HG02970 (cell line): ENCODE results near the gene ZBTB46.

ENCODE experiments used
- ATAC-seq: cut with Tn5 transposase; IDR thresholded peaks from one replicate; pipeline ENCODE4 v1.9.1; 2021; ENCODE audit warnings: mild to moderate bottlenecking, moderate library complexity, moderate number of reproducible peaks; ENCODE audit not compliant: unreplicated experiment, low FRiP score

ZBTB46 gene

GRCh38 chr20:63709149-63709527 lies 121.9 kb downstream of the ZBTB46 start:
- ATAC-seq, result no peak

DNA sequence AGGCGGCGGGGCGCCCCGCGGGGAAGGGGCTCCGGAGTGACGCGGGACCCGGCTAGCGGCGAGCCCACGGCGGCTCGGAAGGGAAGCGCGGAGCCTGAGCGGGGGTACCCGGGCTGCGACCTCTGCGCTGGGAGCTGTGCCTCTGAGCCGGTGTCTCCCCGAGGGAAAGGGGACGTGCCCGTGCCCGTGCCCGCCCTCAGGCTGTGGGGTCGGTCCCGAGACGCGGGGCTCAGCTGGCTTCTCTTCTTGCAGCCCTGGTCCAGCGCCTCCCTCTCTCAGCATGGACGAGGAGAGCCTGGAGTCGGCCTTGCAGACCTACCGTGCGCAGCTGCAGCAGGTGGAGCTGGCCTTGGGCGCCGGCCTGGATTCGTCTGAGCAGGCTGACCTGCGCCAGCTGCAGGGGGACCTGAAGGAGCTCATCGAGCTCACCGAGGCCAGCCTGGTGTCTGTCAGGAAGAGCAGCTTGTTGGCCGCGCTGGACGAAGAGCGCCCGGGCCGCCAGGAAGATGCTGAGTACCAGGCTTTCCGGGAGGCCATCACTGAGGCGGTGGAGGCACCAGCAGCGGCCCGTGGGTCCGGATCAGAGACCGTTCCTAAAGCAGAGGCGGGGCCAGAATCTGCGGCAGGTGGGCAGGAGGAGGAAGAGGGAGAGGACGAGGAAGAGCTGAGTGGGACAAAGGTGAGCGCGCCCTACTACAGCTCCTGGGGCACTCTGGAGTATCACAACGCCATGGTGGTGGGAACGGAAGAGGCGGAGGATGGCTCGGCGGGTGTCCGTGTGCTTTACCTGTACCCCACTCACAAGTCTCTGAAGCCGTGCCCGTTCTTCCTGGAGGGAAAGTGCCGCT lies 122.5 kb downstream of the ZBTB46 start:
- peak; percentile 8 for ATAC-seq

DNA sequence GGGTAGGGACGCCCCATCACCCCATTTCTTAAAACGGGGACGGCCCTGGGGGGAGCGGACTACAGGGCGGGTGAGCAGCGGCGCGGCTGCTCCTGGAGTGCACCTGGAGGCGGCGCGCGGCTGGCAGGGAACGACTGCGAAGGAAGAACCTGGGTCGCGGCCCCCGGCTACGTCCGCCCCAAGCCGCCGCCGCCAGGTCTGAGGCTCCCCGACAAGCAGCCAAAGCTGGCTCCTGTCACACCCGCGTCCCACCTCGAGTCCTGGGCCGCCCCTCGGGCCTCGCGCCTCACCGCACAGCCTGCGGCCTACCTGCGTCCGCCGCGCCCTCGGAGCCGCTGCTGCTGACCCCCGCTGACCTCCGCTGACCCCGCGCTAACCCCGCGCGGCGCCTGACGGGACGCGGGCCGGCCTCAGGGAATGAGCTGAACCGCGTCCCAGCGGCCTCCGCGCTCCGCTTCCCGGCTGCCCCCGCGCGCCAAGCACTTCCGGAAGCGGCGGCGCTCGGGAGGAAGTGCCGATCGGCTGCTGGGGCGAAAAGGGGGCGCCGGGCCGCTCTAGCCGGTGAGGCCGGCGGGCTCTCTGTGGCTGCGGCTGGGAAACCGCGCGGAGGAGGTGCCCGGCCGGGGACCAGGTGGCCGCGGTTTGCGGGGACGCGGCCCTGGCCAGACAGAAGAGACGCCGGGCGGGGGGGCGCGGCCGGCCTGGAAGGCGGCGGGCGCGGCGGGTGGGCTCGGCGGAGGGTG lies 123.3 kb downstream of the ZBTB46 start, which contains the start of the genes ARFRP1 and ZGPAT:
Gene ARFRP1, minus strand, starts transcription at position 419 of the 743 bp plus-strand sequence. CDS start 885 bp downstream, outside the sequence.
Gene ZGPAT, plus strand, starts transcription at position 482 of the 743 bp plus-strand sequence. CDS start 542 bp downstream, outside the sequence.
- ATAC-seq, result peak; percentile 73

DNA sequence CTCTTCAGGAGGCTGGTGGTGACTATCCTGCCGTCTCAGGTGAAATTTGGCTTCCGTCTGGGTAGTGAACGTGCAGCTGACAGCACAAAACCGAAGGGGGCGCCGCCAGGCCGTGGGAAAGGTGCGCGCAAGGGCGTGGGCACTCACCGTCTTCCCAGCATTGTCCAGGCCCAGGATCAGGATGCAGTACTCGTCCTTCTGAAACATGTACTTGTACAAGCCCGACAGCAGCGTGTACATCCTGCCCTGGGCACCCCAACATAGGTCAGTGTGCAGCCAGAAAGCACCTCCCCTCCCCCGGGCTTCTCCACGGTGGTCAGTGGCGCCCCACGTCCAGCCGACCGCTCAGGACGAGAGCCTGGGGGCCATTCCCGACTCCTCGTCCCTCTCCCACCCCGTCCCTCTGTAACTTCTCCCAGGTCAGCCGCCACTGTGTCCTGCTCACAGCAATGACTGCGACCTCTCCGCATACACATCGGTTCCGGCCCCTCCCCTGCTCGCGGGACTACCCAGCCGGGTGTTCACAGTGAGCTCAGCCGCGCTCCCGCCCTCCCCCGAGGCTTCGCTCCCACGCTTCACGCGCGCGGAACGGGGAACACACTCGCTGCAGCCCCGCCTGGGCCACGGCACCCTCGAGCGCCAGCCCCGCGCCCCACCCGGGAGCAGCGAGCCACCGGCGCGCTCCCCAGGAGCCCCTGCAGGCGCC lies 124.1 kb downstream of the ZBTB46 start:
- ATAC-seq, result peak; percentile 25

- no peak for ATAC-seq
Measured at GRCh38 chr20:63706027-63706695, 124.9 kb downstream of the ZBTB46 start.

DNA sequence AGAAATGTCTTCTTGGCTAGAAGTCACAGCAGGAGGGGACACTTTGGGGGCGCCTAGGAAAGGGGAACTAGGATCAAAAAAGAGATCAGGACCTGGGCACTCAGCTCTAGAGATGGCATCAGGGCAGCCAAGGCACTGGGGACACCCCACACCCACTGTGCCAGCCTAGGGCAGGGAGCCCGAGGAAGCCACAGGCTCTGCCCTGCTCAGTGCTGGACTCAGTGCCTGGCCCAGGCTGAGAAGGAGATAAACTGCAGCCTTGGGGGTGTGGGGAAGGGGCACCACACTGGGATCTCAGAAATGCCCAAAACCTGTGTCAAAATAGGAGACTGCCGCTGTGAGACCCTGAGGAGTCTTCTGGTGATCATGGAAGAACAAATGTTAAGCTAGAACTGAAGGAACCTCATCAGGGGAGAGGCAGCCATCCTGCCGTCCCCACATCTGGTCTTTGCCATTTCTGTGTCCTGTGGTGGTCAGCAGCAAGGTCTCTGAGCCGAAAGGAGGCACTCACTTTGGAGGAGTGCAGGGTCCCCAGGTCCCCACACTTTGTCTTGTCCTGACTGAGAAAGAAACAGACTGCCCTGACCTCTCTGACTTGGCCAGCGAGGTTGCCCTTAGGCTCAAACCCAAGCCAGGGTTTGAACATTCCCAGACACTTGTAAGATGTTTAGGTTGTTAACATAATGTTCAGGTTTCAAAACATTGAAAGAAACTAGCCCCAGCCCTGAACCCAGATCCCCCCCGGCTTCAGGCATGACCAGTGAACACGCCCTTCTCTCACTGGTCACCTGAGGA lies 125.6 kb downstream of the ZBTB46 start:
- no peak for ATAC-seq

DNA sequence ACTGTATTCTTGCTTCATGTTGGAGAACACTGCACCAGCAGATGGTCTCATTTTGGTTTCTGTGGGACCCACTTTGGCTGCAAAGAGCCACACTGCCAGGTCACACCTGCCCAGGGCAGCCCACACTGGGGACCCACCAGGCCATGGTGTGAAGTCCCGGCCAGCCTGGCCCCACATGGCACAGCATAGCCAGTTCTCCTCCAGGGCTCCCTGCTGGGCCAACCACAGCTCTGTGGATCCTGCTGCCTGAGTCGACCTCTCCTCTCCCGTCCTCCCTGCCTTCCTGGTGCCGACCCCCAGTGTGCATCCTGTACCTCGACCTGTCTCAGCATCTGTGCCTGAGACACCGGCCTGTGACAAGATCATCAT lies 126.3 kb downstream of the ZBTB46 start:
- ATAC-seq, result no peak

GRCh38 chr20:63703976-63704748 lies 126.9 kb downstream of the ZBTB46 start:
- ATAC-seq, result no peak

DNA sequence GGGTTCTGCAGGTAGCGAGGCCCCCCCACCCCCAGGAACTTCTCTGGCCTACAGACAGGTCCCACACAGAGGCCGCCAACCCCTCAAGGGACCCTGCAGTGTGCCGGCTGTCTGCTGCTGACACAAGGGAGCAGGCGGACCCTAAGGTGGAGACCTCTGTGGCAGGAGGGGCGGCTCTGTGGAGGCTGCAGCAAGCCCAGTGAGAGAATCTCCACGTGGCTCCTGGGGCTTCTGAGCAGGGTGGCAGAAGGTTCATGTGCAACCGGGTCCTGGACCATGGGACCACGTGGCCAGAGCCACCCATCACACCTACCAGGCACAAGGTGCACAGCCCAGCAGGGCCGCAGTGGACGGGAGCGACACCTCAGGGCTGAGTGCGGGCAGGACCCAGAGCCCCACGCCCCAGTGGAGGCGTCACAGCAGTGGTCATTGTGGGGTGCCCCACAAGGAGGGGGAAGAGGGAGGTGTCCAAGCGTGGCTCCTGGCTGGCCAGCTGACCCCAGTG lies 127.5 kb downstream of the ZBTB46 start:
- no peak for ATAC-seq

DNA sequence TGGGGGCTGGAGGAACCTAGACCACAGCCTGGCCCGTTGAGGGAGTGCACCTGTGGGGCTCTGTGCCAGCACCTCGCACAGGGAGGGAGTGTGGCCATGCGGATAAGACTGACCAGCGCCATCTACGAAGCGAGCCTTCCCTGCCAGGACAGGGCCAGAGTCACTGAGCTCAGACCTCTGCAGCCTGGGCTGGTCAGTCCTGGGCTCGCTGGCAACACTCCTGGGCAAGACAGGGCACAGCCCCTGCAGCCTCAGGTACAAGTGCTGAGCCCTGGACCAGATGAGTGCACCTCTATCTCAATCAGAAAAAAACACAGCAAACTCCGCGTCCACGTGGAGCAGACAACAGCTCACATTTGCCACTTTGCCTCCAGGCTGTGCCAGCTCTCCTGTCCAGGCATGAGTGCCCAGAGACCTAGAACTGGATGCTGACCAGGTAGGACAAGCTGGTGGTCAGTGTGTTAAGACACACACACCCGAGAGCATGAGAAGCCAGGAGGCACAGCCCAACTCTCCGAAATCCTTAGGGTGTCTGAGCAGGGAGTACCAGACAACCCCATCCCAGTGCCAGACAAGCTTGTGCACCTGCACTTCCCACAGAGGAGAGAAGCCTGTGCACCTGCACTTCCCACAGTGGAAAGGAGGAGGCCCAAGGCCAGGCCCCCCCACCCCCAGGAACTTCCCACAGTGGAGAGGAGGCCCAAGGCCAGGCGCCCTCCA lies 128.2 kb downstream of the ZBTB46 start:
- no peak for ATAC-seq

DNA sequence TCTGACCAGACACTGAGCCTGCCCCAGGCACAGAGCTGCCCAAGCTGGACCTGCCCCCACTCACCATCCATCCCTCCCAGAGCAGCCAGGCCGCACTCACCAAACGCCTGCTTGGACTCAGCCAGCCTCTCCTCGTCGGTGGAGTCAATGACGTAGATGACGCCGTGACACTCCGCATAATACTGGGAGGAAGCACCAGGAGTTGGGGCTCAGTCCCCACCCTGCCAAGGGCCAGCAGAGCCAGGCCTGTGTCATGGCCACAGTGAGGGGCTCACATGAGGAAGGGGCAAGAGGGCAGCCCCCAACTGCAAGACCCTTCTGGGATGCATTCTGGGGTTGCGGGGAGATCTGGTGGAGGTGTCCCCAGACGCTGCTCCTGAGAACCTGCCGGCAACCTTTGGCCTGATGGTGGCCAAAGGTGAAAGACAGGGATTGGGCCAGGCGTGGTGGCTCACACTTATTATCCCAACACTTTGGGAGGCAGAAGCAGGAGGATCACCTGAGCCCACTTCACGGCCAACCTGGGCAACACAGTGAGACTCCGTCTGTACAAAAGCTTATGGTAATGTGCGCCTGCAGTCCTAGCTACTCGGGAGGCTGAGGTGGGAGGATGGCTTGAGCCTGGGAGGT lies 128.9 kb downstream of the ZBTB46 start:
- ATAC-seq, result no peak

DNA sequence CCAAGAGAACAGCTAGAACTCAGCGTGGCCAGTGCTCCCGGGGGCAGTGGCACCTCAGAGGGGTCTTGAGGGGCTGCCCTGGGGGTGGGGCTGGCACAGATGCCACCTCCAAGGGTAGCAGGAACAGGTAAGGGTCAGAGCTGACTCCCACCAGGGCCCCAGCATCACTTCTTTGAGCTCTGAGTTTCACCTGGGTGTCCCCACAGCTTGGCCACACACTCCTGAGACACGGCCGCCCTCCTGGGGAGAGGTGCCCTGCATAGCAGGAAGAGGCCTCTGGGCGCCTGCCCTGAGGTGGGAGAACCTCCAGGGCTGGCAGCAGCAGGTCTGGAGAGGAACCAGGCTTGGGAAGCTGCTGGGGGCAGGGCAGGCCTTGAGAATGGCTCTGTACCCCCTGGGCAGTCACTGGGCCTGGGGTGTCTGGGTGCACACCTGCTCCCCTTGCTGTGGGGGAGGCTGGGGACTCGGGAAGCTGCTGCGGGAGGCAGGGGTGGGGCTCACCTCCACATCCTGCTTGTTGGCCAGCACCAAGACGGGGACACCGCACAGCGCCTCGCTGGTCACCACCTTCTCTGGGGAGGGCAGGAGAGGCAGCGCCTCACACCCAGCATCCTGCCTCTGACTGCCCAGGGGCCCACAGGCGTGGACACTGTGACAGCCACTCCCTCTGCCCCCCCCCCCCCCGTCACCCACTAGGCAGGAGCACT lies 129.6 kb downstream of the ZBTB46 start:
- ATAC-seq, result no peak

GRCh38 chr20:63701051-63701328 lies 130.1 kb downstream of the ZBTB46 start:
- no peak for ATAC-seq

- ATAC-seq, result no peak
Measured at GRCh38 chr20:63700199-63701050, 130.6 kb downstream of the ZBTB46 start.

DNA sequence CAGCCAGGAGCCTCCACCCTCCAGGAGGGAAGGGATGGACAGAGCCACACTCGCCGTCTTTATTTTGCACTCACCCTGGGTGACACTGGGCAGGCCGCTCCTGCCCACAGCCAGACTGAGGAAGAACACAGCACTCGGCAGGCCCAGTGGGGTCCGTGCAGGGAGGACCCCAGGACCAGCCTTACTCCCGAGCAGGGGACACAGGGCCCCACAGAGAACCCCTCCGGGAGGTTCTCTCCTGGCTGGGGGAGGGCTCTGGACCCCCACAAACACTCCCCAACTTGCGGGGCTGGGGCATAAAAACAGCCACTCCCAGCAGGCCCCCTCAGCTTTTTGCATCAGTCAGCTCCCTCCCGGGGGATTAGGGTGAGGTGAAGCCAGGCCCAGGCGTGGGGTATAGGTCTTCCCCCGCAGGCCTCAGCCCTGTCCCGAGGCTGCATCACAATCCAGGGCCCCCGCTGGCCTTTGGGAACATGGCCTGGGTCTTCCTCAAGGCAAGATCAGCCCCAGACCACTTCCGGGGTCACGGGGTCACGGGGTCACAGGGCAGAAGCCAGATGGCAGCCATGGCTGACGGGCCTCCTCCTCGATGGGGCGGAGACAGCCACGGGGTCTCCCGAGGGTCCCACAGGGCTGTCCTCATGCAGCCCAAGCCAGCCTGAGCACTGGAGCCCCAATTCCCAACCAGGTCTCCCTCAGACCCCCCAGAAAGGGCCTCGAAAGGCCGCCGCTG lies 131.4 kb downstream of the ZBTB46 start:
- ATAC-seq, result no peak
